HG02852 (cell line): ENCODE results near the gene TSC22D4.
"Not testable (repeated sequence)": the region's sequence is repeated elsewhere in the genome, so short reads cannot be mapped to it uniquely, and the experiment has no call there.

Experiments used
- ATAC-seq: cut with Tn5 transposase; IDR thresholded peaks from one replicate; pipeline ENCODE4 v1.9.1; 2021; ENCODE audit warnings: mild to moderate bottlenecking, moderate library complexity; ENCODE audit not compliant: unreplicated experiment

TSC22D4 gene

DNA sequence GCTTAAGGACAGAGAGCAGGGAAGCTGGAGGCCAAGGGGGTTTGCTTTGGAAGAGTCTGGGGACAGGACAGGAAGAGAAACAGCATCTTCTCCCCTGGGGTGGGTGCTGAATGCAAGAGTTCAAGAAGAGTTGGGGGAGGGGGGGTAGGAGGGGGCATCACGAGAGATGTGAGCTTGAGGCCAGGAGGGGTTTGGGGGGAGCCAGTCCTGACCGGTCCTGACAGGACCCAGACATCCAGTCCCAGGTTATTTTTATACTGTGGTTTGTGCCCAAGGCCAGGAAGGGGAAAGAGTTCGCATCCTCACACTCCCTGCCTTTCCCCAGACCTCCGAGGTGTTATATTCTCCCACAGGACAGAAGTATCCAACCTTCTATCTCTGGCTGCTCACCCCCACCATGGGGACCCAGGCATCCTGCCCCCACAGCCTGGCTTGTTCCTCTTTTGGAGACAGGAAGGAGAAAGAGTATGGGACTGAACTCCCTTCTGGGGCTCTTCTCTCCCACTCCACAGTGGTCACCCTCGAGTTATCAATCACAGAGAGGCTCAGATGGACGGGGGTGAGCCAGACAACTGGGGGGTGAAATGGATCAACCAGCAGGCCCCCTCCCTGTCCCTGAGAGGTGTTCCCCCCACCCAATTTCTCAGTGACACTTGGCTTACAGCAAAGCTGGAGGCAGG, 2.8 kb downstream of the TSC22D4 start:
- no peak for ATAC-seq

DNA sequence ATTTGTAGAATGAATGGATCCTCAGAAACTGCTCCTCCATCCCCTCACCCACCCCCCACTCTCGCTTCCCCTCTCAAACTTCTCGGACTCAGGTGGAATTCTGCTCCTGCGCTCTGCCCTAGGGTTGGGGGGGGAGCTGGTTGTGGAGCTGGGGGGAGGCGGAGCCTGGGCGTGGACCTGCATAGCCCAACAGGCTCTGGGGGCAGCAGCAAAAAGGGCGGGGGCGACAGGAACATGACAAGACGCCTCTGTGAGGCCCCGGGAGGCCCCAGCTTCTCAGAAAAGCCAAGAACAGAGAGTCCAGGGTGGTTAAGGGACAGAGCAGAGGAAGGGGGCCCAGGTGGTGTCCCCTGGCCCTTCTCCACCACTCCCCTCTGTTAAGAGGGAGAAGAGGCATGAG, 3.5 kb downstream of the TSC22D4 start:
- ATAC-seq: no peak

GRCh38 chr7:100472854-100473499, 6.0 kb downstream of the TSC22D4 start:
- no peak for ATAC-seq

DNA sequence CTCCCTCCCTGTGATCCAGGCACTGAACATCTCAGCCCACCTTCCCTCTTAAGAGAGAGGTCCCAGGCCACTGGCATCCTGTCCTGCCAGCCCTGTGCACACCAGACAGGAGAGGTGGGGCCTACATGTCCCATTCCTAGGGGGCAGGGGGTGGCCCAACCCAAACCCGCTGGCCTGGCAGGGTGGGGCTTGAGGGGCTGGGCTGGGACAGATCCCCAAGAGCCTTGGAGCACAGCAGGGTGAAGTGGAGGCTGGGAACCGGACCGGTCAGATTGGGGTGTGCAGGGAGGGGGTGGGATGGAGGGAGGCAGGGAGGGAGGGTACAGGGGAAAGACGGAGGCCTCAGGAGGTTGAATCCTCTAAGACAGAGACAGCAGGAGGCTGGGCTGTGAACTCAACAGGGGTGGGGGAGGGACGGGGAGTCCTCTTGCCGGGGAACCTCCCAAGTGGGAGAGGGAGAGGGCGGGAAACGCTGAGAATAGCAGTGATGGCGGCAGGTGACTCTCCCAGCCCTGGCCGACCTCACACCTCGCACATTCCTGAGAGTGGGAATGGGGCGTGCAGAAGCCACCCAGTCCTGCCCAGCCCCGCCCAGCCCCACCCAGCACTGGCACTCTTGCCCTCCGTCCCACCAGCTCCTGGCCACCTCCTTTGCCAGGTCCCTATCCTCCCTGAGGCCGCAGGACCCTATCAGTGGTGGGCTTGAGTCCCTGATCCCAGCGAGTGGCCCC, 6.7 kb downstream of the TSC22D4 start:
- no peak for ATAC-seq

DNA sequence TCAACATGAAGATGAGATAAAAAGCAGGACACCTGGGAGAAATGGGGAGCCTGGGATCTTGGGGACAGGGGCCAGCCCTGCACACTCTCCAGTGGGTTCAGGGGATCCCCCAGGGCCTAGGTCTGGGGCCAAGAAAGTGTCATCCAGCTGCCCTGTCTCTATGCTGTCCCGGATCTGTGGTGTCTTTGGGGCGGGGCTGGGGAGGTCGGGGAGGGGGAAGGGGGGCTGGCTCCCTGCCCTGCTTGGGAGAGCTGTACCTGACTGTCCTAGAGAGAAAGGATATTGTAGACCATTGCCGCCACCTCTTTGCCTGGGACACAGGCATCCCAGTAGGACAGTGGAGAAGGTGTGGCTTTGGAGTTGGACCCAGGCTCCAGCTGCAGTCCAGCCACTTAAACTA, 8.0 kb downstream of the TSC22D4 start:
- ATAC-seq: no peak

DNA sequence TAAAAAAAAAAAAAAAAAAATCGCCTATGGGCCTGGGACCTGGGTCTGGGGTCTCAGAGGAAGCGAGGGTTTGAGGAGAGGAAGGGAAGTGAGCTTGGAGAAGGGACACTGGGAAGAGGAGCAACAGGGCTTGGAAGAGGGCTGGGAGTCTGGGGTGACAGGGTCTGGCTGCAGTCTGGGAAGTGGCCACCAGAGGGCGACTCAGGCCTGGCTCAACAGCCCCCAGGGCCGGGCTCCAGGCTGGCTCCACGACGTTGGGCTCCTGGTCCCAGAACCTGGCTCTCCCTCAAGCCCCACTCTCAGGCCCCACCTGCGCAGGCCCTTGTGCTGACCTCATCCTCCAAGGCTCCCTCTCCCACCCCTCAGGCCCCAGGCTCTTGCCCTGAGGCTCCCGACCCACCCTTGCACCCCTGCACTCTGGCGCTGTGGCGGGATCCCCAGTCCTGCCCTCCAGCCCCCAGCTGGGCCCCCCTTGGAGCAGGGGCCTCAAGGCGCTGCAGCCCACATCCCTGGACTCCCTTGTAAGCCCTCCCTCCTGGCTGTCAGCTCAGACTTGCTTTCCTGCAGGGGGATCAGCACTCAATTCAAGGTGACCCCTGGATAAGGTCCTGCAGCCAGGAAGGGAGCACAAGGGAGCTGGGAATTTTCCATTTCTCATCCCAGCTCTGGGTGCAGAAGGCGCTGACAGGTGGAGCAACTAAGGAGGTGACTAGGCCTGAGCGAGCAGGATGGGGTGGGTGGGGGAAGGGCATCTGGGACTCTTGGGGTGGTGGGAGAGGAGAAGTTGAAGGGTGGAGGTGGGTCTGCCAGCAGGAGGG, 9.6 kb downstream of the TSC22D4 start:
- ATAC-seq: peak; percentile 60

- ATAC-seq: no peak
These were observed 11.2 kb downstream of the TSC22D4 start for GRCh38 chr7:100467638-100468373.

GRCh38 chr7:100466653-100467605, 12.1 kb downstream of the TSC22D4 start:
- no peak for ATAC-seq

DNA sequence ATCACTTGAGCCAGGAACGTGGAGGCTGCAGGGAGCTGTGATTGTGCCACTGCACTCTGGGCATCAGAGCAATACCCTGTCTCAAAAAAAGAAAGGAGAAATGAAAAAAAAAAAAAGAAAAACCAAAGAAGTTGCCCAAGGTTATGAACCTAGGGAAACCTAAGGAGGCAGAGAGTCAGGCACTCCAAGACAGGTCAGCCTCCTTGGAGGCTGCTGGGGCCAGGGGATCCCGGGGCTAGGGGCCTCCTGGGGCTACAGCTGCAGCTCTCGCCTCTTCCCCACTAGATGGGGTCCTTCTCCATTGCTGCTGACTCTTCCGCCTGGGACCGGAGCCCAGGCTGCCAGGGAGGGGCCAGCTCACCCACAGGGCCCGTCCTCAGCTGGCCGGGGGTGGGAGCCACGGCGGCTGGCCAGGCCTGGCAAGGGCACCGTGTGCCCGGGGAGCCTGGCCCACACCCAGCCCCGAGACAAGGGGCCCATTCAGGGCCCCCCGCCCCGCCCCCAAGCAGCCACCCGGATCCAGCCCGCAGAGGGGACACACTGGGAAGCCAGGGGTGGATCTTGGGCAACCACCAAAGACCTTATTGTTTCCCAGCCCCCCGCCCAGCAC, 13.2 kb downstream of the TSC22D4 start:
- no peak for ATAC-seq

DNA sequence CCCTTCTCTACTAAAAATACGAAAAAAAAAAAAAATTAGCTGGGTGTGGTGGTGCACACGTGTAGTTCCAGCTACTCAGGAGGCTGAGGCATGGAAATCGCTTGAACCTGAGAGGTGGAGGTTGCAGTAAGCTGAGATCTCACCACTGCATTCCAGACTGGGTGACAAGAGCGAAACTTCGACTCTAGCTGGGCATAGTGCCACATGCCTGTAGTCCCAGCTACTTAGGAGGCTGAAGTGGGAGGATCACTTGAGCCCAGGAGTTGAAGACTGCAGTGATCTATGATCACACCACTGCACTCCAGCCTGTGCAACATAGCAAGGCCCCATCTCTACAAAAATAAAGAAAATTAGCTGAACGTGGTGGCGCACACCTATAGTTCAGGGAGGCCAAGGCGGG, 13.7 kb downstream of the TSC22D4 start:
- no peak for ATAC-seq

DNA sequence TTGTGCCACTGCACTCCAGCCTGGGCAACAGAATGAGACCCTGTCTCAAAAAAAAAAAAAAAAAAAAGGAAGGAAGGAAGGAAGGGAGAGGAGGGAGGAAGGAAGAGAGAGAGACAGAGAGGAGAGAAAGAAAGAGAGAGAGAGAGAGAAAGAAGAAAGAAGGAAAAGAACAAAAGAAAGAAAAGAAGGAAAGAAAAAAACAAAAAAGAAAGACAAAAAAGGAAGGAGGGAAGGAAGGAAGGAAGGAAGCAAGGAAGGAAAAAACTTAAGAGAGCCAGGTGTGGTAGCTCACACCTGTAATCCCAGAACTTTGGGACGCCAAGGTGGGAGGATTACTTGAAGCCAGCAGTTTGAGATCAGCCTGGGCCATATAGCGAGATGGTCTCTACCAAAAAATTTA, 14.2 kb downstream of the TSC22D4 start:
- no peak for ATAC-seq

- ATAC-seq: no peak
These were observed 14.8 kb downstream of the TSC22D4 start, which contains the start of gene SPACDR for GRCh38 chr7:100464210-100464660. Gene SPACDR (minus strand): TSS chr7:100464260. CDS start chr7:100464025, 235 bp downstream.

- ATAC-seq: no peak
These were observed 22.0 kb downstream of the TSC22D4 start for GRCh38 chr7:100457033-100457432.

GRCh38 chr7:100456562-100456961, 22.5 kb downstream of the TSC22D4 start:
- ATAC-seq: no peak

DNA sequence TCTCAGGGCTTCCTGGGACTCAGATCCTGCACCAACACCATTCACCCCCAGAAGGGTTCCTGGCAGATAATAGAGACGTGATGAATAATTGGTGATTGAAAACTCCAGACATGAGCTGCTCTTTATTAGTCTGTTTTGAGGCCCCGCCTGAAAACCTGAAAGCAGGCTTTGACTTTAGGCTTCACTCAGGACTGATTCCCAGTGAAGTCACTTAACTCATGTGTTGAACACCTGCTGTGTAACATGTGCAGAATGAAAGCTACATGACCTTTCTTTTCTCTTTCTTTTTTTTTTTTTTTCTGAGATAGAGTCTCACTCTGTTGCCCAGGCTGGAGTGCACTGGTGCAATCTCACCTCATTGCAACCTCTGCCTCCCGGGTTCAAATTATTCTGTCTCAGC, 23.8 kb downstream of the TSC22D4 start:
- no peak for ATAC-seq

- ATAC-seq: not testable (repeated sequence)
These were observed 25.2 kb downstream of the TSC22D4 start for GRCh38 chr7:100453854-100454253.

- ATAC-seq: no peak
These were observed 26.5 kb downstream of the TSC22D4 start for GRCh38 chr7:100452513-100452912.

- ATAC-seq: no peak
These were observed 29.7 kb downstream of the TSC22D4 start for GRCh38 chr7:100449190-100449795.
